Spinal cord (tissue), 10 donors: ENCODE results near the gene SPIN1. TPM values are rescaled to one million over a fixed set of nuclear protein-coding genes. Genes with fewer than 3 reads are reported as not detected.

ENCODE experiments used
- DNase-seq, 6 donors: peaks; one replicate each; pipeline versions ENCODE4 v3.0.0 to v3.0.0-alpha.2; 2013 to 2015; ENCODE audit warnings: low spot score in 6 of 6, low read depth in 4 of 6
- H3K27ac ChIP-seq: one replicate; pipeline ENCODE4 v1.5.1; 2013; ENCODE audit warnings: low read depth, low read length, control low read depth
- H3K27me3 ChIP-seq: one replicate; pipeline ENCODE4 v1.6.1; 2013; ENCODE audit warnings: low read length; ENCODE audit not compliant: control insufficient read depth, insufficient read depth
- H3K36me3 ChIP-seq: one replicate; pipeline ENCODE4 v1.6.1; 2013; ENCODE audit warnings: low read length; ENCODE audit not compliant: control insufficient read depth, insufficient read depth
- H3K4me1 ChIP-seq: one replicate; pipeline ENCODE4 v1.6.1; 2013; ENCODE audit warnings: low read length; ENCODE audit not compliant: control insufficient read depth, insufficient read depth
- H3K4me3 ChIP-seq: one replicate; pipeline ENCODE4 v1.5.1; 2013; ENCODE audit warnings: low read depth, low read length, control low read depth
- H3K9me3 ChIP-seq: one replicate; pipeline ENCODE4 v1.6.1; 2013; ENCODE audit warnings: low read length; ENCODE audit not compliant: control insufficient read depth, insufficient read depth
- WGBS: methylation state at CpG from one replicate; pipeline ENCODE4 v1.1.5; 2013; ENCODE audit warnings: missing lambda C conversion rate; ENCODE audit not compliant: insufficient coverage; 5-methylcytosine and 5-hydroxymethylcytosine counted together
- polyA plus RNA-seq, 2 donors: library from polyadenylated mRNA; unstranded; fragments of 120-200 nt; gene quantifications; one replicate each; pipeline ENCODE4 v1.2.1, GENCODE V29; 2013; ENCODE audit not compliant: insufficient read length in 2 of 2
- total RNA-seq, 2 donors: library from RNA; depleted of rRNA in 1 of 2; stranded (reverse); fragments of 120-200 nt in 1 of 2; fragments of >200 nt in 1 of 2; gene quantifications; one replicate each; pipeline versions ENCODE4 v1.2.3 to v1.2.4, GENCODE V29; 2013 to 2014
- donor health status: healthy.

SPIN1 gene
- total and polyA plus RNA-seq, 4 donors: 114 to 204 (median 162) TPM

GRCh38 chr9:88468226-88468625 lies 80.0 kb downstream of the SPIN1 start:
- no peak overlapping the region for H3K27ac ChIP-seq
- H3K4me3 ChIP-seq: no peak overlapping the region
- DNase-seq: peak in 1 of 6 donors; percentile 51
- no peaks in the 10 kb centered on the region for H3K9me3 ChIP-seq
- H3K36me3 ChIP-seq: peaks cover 10% of the 10 kb centered on the region
- WGBS: 100% methylated on average over 1 of the region's 9 CpGs
- H3K27me3 ChIP-seq: no peaks in the 10 kb centered on the region
- no peaks in the 10 kb centered on the region for H3K4me1 ChIP-seq

- Histone ChIP-seq H3K4me3 (no peak overlapping the region), H3K27ac (no peak overlapping the region), H3K36me3 (peaks cover 7% of the 10 kb centered on the region), H3K27me3 (no peaks in the 10 kb centered on the region), H3K4me1 (peaks cover 4% of the 10 kb centered on the region), H3K9me3 (no peaks in the 10 kb centered on the region)
- 64% methylated on average over 9 of the region's 11 CpGs for WGBS
- DNase-seq: peak in 4 of 6 donors; percentile 7 to 84 (median 14)
Measured at GRCh38 chr9:88476491-88477271, 88.4 kb downstream of the SPIN1 start.

DNA sequence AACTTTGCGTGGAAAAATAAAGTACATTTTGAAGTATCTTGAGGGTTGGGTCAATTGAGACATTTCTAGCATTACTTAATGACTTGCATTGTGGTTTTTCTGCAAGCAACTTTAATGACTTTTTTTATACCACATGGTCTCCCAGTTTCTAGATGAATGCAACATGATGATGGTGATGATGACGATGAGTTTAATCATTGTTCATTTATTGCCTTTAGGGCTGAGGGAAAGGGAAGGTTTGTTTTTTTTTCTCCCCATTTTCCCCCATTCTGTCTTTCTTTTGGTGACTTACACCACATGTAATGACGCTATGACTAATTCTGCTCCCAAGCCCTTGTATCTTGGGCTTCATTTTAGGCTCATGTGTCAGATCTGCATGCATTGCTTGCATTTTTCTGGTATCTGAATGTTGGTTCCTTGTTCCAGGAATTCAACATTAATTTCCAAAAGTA lies 89.1 kb downstream of the SPIN1 start:
- no peak for DNase-seq
- WGBS: no CpG with 5 or more reads among the region's 3 CpGs
- peaks cover 4% of the 10 kb centered on the region for H3K36me3 ChIP-seq
- no peak overlapping the region for H3K4me3 ChIP-seq
- H3K27ac ChIP-seq: no peak overlapping the region
- H3K4me1 ChIP-seq: peaks cover 4% of the 10 kb centered on the region
- H3K9me3 ChIP-seq: no peaks in the 10 kb centered on the region
- no peaks in the 10 kb centered on the region for H3K27me3 ChIP-seq

GRCh38 chr9:88478246-88478645 lies 90.0 kb downstream of the SPIN1 start:
- WGBS: no CpG with 5 or more reads among the region's 3 CpGs

DNA sequence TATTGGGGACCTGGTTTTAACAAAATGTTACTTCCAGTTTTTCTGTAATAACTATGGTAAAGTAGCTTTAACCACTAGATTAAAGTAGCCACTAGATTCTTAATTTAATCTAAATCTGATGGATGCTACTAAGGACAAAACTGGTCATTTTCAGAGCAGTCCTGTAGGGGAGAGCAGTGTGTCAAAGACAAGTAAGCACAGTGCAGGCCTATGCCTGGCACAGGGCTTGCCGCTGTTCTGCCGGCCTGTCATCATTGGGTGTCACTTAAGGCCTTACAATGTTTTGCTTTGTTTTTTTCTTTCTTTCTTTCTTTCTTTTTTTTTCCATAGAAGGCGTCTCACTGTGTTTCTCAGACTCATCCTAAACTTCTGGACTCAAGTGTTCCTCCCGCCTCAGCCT lies 93.7 kb downstream of the SPIN1 start:
- DNase-seq: peak in 1 of 6 donors; percentile 29
- no peak overlapping the region for H3K27ac ChIP-seq

More at GRCh38 chr9:88478246-88478645, 90.0 kb downstream of the SPIN1 start:
- H3K27me3 ChIP-seq: no peaks in the 10 kb centered on the region
- DNase-seq: no peak
- H3K36me3 ChIP-seq: peaks cover 6% of the 10 kb centered on the region
- H3K9me3 ChIP-seq: no peaks in the 10 kb centered on the region
- peaks cover 4% of the 10 kb centered on the region for H3K4me1 ChIP-seq
- H3K4me3 ChIP-seq: no peak overlapping the region
- no peak overlapping the region for H3K27ac ChIP-seq

GRCh38 chr9:88488166-88488565 lies 99.9 kb downstream of the SPIN1 start:
- no peak for DNase-seq
- Histone ChIP-seq H3K36me3 (peaks cover 9% of the 10 kb centered on the region), H3K9me3 (no peaks in the 10 kb centered on the region), H3K4me3 (no peak overlapping the region), H3K27ac (no peak overlapping the region), H3K4me1 (no peaks in the 10 kb centered on the region), H3K27me3 (no peaks in the 10 kb centered on the region)
- WGBS: 87% methylated on average over 4 of the region's 4 CpGs

More for the DNA sequence above, 93.7 kb downstream of the SPIN1 start:
- Histone ChIP-seq H3K36me3 (peaks cover 13% of the 10 kb centered on the region), H3K9me3 (no peaks in the 10 kb centered on the region), H3K4me1 (peaks cover 1% of the 10 kb centered on the region), H3K4me3 (no peak overlapping the region), H3K27me3 (no peaks in the 10 kb centered on the region)
- WGBS: 41% methylated on average over 2 of the region's 4 CpGs

DNA sequence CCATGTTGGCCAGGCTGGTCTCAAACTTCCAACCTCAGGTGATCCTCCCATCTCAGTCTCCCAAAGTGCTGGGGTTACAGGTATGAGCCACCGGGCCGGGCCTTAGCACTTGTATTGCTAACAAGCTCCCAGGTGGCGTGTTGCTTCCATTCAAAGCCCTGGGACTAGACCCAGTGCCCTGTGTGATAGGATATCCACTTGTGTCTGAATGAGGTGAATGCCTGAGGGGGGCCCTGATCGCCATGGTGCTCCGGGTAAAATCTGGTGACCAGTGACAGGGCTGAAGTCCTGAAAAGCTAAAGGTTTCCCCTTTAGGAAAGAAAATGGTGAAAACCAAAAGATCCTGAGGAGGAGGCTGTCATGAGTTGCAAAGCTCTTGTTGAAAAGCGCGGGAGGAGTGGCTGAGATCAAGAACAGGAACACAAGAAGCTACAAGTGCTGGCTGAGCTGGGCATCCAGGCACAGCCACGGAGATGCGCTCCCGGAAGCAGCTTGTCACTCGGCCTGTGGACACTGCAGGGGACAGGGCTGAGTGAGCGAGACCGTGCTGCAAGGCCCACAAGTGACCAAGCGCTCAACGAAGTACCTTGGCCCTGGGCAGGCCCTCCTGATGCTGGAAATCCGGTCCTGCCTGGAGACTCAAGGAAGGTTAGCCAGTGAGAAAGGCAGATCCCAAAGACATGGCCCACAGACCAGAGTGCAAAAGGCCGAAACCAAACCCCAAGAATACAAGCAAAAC lies 106.9 kb downstream of the SPIN1 start:
- Histone ChIP-seq H3K9me3 (no peaks in the 10 kb centered on the region), H3K27me3 (no peaks in the 10 kb centered on the region), H3K36me3 (peaks cover 2% of the 10 kb centered on the region), H3K27ac (no peak overlapping the region), H3K4me1 (no peaks in the 10 kb centered on the region), H3K4me3 (no peak overlapping the region)
- no peak for DNase-seq
- WGBS: 87% methylated on average over 16 of the region's 17 CpGs

GRCh38 chr9:88497224-88497623 lies 109.0 kb downstream of the SPIN1 start:
- Histone ChIP-seq H3K36me3 (peaks cover 2% of the 10 kb centered on the region), H3K4me3 (no peak overlapping the region), H3K27ac (no peak overlapping the region), H3K4me1 (no peaks in the 10 kb centered on the region), H3K27me3 (no peaks in the 10 kb centered on the region), H3K9me3 (no peaks in the 10 kb centered on the region)
- WGBS: 94% methylated on average over 2 of the region's 2 CpGs
- no peak for DNase-seq

- no peak for DNase-seq
- H3K4me1 ChIP-seq: peaks cover 16% of the 10 kb centered on the region
- no peak overlapping the region for H3K4me3 ChIP-seq
- H3K9me3 ChIP-seq: no peaks in the 10 kb centered on the region
- no peaks in the 10 kb centered on the region for H3K27me3 ChIP-seq
- no peak overlapping the region for H3K27ac ChIP-seq
- WGBS: no CpG with 5 or more reads among the region's 6 CpGs
- H3K36me3 ChIP-seq: peaks cover 2% of the 10 kb centered on the region
Measured at GRCh38 chr9:88498880-88499279, 110.6 kb downstream of the SPIN1 start.
